GM12892 (cell line): ENCODE results near the gene PDE1C.

ENCODE experiments used
- DNase-seq: peaks from one replicate; pipeline ENCODE4 v3.0.0; 2011; ENCODE audit not compliant: insufficient read length
- FAIRE-seq: peaks from 2 replicates; lab custom pipeline; 2011; peaks lifted over from hg19 to GRCh38; lab: Jason Lieb, UNC
- POLR2A ChIP-seq: IDR thresholded peaks from 2 replicates; pipeline ENCODE4 v1.6.1; 2011; ENCODE audit warnings: low read depth, low read length, control low read depth
- POLR2AphosphoS5 ChIP-seq: IDR thresholded peaks from 2 replicates; pipeline ENCODE4 v1.6.1; 2011; ENCODE audit warnings: low read depth, low read length, control low read depth
- TAF1 ChIP-seq: IDR thresholded peaks from 2 replicates; pipeline ENCODE4 v1.6.1; 2011; ENCODE audit warnings: low read depth, mild to moderate bottlenecking, control low read depth, low read length, borderline replicate concordance

Gene PDE1C

DNA sequence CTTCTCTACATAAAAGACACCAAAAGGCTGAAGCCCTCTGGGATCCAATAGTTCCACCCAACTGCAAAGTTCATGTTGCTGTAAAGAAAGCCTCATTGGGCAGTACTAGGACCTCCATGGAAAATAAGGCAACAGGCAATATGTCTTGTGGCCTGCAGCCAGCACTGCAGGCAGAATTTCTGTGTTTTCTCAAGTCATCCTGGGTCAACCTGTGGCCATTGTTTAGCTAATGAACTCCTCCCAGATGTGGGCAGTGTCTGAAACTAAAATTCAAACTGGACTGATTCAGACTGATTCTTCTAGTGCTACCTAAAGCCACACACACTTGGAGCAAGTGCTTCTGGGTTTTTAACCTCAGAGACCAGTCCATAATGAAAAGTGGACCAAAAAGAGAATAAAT is 241.7 kb downstream of the PDE1C start:
- no peak for TF ChIP-seq POLR2AphosphoS5
- no peak for TF ChIP-seq TAF1
- no peak for TF ChIP-seq POLR2A
- DNase-seq (no peak), FAIRE-seq (no peak)

DNA sequence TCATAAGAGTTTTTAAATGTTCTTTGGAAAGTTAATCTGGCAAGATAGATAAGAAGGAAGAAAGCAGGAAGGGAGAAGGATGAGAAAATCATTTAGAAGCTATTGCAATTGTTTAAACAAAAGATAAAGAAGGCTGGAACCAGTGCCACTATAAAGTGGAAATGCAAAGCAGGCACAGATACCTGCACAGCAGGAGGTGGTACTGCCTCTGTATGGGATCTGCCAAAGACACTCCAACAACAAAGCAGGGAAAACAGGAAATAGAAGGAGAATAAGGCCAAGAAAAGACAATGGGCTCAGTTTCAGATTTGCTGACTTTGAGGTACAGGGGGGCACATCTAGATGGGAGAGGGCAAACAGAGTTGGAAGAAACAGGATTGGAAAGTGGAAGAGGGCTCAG is 244.6 kb downstream of the PDE1C start:
- FAIRE-seq (no peak), DNase-seq (no peak)
- TF ChIP-seq POLR2A (no peak), POLR2AphosphoS5 (no peak), TAF1 (no peak)

DNA sequence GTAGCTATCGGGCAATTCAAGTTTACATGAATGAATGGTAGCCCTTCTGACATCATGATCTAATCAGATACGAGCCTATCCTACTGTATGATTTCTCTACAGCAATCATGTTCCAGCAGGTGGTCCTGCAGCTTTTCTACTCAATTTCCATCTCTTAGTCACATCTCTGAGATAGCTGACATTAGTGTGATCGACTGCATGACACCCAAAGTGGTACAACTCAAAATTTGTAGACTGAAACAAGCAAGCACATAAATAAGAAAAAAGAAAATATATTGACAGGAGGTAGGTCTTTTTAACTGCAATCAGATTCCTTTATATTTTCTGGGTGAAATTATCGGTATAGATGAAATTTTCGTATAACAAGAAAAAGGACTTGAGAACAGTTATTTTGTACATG is 251.2 kb downstream of the PDE1C start:
- FAIRE-seq (no peak), DNase-seq (no peak)
- TF ChIP-seq POLR2A: no peak
- no peak for TF ChIP-seq POLR2AphosphoS5
- no peak for TF ChIP-seq TAF1

DNA sequence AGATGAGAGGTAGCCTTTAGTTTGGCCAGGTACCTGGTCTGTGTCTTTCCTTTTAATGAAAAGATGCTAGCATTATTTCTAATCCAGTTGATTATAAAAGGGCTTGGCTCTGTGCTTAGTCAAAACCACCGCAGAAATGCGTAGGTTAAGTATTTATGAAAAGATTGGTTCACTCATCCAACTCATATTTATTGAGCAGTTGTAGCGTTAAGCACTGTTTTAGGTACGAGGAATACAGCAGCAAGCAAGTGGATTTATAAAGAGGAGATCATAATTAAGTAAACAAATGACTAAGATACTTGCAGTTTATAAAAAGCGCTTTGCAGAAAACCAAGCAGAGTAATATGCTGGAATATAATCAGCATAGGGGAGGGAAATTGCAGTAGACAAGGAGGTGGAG is 253.4 kb downstream of the PDE1C start:
- no peak for TF ChIP-seq TAF1
- TF ChIP-seq POLR2AphosphoS5: no peak
- TF ChIP-seq POLR2A: no peak
- DNase-seq (no peak), FAIRE-seq (no peak)

DNA sequence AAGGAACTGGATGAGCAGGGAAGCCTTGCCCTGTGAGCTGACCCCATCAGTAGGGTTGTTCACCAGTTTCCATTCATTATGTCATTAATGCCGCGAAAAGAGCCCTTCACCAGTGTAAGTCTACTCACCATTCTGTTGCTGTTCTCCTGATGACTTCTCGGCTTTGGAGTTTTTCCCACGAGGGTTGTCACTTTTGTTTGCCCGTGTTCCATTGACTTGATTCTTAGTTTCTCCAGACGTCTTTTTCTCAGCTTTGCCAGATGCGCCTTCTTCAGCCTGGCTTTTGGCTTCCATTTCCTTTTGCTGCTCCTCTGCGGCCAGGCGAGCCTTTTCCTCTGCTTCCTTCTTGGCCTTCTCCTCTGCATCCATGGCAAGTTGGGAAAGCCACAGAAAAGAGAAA is 254.4 kb downstream of the PDE1C start:
- no peak for TF ChIP-seq POLR2AphosphoS5
- no peak for TF ChIP-seq POLR2A
- TF ChIP-seq TAF1: no peak
- DNase-seq: no peak
- no peak for FAIRE-seq

DNA sequence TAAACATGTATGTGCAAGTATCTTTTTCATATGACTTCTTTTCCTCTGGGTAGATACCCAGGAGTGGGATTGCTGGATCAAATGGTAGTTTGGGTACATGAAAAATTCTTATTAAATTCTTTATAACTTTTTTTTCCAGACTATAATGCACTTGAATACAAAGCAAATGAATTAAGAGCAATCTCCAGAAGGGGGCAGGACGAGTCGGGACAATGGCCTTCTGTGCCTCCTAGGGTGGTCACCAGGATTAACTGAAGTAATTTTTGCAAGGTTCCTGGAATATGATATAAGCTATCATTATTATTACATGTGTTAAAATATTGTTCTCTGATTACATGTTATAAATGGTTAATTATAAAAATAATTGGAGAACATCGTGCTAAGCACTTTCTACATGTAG is 256.0 kb downstream of the PDE1C start:
- DNase-seq (no peak), FAIRE-seq (no peak)
- no peak for TF ChIP-seq POLR2A
- no peak for TF ChIP-seq POLR2AphosphoS5
- no peak for TF ChIP-seq TAF1

DNA sequence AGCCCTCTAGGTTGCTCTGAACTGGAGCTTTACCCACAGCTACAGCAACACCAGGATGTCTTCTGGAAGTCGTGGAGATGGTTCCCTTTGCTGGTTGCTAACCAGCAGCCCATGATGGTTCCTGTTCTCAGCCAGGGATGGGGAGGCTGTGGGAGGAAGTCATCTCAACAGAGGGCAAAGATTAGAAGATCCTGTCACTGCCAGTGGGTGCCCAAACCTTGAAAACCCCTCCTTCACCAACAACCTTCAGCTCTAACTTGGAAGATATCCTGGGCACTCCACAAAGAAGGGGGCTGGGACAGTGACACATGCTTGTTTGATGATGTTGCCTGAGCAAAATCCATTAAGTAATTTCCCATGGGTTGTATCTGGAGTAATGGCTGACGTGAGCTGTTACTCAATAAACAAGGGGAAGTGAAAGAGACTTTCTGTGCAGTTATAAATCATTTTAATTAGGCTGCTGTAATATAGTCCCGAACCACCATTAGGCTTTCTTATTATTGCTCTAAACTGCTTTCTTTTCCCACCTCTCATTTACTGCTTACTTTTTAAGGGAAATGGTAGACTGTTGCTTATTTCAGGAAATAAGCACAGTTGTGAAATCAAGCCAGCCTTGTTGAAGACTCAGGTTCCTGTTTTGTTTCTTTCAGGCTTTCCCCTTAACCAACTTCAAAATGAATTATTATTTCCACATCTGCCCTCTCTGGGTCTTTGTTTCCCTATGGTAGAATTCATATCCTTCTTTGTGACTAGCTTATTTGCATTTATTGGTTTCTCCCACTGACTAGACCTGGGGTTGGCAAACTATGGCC is 258.4 kb downstream of the PDE1C start:
- peak; percentile 38 for FAIRE-seq
- TF ChIP-seq POLR2AphosphoS5: no peak
- no peak for TF ChIP-seq TAF1
- TF ChIP-seq POLR2A: no peak
- no peak for DNase-seq

DNA sequence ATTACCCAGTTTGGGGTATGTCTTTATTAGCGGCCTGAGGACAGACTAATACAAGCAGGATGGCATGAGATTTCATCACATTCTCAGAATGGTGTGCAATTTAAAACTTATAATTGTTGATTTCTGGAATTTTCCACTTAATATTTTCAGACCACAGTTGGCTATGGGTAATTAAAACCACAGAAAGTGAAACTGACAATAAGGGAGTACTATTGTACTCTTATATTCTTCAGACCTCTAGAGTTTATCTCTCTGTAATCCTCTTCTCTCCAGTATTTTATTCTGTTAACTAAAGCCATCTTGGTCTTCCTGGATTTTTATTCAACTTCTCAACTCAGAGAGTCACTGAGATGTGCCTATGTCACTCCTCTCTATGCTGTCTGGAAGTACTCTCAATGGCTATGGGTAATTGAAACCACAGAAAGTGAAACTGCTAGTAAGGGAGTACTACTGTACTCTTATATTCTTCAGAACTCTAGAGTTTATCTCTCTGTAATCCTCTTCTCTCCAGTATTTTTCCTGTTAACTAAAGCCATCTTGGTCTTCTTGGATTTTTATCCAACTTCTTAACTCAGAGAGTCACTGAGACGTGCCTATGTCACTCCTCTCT is 264.9 kb downstream of the PDE1C start:
- DNase-seq: no peak
- peak; percentile 38 for FAIRE-seq
- TF ChIP-seq TAF1 (no peak), POLR2AphosphoS5 (no peak), POLR2A (no peak)

DNA sequence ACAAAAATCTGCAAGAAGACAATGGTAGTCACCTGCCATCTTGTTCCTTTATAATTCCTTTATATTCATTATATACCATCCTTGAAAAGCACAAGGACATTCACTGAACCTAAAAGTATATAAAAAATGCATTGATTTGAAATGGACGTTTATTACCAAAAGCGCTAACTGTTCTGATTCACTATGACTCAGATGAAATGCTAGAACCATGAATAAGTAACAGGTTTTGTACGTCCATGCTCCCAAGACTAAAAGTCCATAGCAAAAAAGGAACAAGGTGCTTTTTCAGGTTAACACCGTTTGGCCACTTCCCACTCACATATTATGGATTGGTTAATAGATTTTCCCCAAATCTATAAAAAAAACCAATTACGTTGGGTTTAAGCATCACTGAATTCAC is 273.8 kb downstream of the PDE1C start:
- FAIRE-seq (no peak), DNase-seq (no peak)
- no peak for TF ChIP-seq POLR2AphosphoS5
- TF ChIP-seq POLR2A: no peak
- no peak for TF ChIP-seq TAF1

DNA sequence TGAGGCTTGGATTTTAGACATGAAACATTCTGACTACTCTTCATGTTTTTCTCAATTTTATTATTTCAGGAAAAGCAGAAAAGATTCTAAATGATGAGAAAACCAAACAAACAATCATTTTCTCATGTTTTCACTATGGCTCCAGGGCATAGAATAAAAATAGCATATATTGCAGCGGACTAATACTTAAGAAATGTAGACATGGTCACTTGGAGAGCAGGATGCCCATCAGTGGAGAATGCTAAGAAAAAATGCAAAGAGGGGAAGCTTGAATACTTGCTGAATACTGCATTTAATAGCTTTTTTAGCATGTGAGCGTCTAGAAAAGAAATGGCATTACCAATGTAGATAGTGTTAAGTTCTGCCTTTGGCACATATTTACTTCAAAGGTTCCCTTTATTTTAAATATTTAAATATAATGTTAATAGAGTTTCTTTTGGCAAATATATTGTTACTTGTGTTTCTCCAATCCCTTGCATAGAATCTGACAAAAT is 275.3 kb downstream of the PDE1C start:
- TF ChIP-seq TAF1 (no peak), POLR2A (no peak), POLR2AphosphoS5 (no peak)
- no peak for DNase-seq
- no peak for FAIRE-seq

DNA sequence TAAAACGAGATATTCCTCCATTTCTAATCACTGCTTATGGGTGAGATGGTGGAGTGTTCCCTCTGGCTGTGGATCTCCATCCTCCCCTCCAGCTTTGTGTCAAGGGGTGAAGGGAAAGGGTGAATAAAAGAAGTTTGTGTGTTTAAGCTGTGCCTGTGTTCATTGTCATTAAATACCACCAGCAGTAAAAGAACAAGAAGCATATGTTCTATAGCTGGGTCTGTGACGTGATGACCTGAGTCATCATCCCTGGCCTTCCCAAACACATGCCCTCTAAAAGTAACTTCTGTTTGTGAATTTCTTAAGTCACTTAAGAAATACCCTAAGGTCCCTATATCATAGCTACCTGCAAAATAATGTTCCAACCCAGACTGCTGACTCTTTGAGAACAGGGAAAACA is 278.3 kb downstream of the PDE1C start:
- no peak for DNase-seq
- TF ChIP-seq POLR2AphosphoS5: no peak
- TF ChIP-seq POLR2A: no peak
- TF ChIP-seq TAF1: no peak
- FAIRE-seq: no peak
